ENCODE data around the gene JUP. TPM values are rescaled to one million over a fixed set of nuclear protein-coding genes. Genes with fewer than 3 reads are reported as not detected.

JUP gene
- total and polyA plus RNA-seq, 2 donors from 2014 or later, result 148 to 223 TPM

GRCh38 chr17:41737680-41738023 is 48.9 kb downstream of the JUP start:
- intact Hi-C loops (cut with DNase I), result loop anchor here (5.0 kb wide), 1 partner anchor 65 kb away; no protein-coding TSS in a partner anchor
- no peaks in the 10 kb centered on the region for H3K36me3 ChIP-seq (ENCODE audit: control insufficient read depth in 2 of 3, insufficient read depth in 3 of 3, low read length in 3 of 3)
- DNase-seq, result no peak
- no peak for TF ChIP-seq CTCF (IDR thresholded peaks at IDR 0.05; ENCODE audit: borderline replicate concordance, extremely low read depth, insufficient read depth)
- H3K4me1 ChIP-seq (ENCODE audit: control insufficient read depth in 2 of 3, insufficient read depth in 2 of 3, low read depth in 1 of 3, low read length in 3 of 3), result peaks cover 0 to 8% (median 0%) of the 10 kb centered on the region in 3 donors
- no peak overlapping the region for H3K9ac ChIP-seq (ENCODE audit: low read length in 3 of 3)
- H3K27ac ChIP-seq (ENCODE audit: low read depth in 2 of 2, low read length in 2 of 2), result no peak overlapping the region
- H3K27me3 ChIP-seq (ENCODE audit: control insufficient read depth, insufficient read depth, low read length), result peaks cover 5% of the 10 kb centered on the region
- H3K9me3 ChIP-seq (ENCODE audit: control insufficient read depth in 2 of 3, insufficient read depth in 1 of 3, low read length in 3 of 3), result no peaks in the 10 kb centered on the region
- H3K4me3 ChIP-seq (ENCODE audit: low read length in 3 of 3), result no peak overlapping the region
- no peak for FAIRE-seq

GRCh38 chr17:41736983-41737679 is 49.4 kb downstream of the JUP start:
- Histone ChIP-seq H3K4me1 (ENCODE audit: control insufficient read depth in 2 of 3, insufficient read depth in 2 of 3, low read depth in 1 of 3, low read length in 3 of 3) (peaks cover 0 to 8% (median 0%) of the 10 kb centered on the region in 3 donors), H3K9me3 (ENCODE audit: control insufficient read depth in 2 of 3, insufficient read depth in 1 of 3, low read length in 3 of 3) (no peaks in the 10 kb centered on the region), H3K4me3 (ENCODE audit: low read length in 3 of 3) (no peak overlapping the region), H3K27me3 (ENCODE audit: control insufficient read depth, insufficient read depth, low read length) (peaks cover 5% of the 10 kb centered on the region), H3K27ac (ENCODE audit: low read depth in 2 of 2, low read length in 2 of 2) (no peak overlapping the region), H3K9ac (ENCODE audit: low read length in 3 of 3) (no peak overlapping the region), H3K36me3 (ENCODE audit: control insufficient read depth in 2 of 3, insufficient read depth in 3 of 3, low read length in 3 of 3) (no peaks in the 10 kb centered on the region)
- DNase-seq (no peak), FAIRE-seq (no peak)
- TF ChIP-seq CTCF (IDR thresholded peaks at IDR 0.05; ENCODE audit: borderline replicate concordance, extremely low read depth, insufficient read depth), result no peak
- intact Hi-C loops (cut with DNase I), result loop anchor here (5.0 kb wide), 1 partner anchor 65 kb away; no protein-coding TSS in a partner anchor

- H3K27me3 ChIP-seq (ENCODE audit: control insufficient read depth, insufficient read depth, low read length), result peaks cover 5% of the 10 kb centered on the region
- no peak for TF ChIP-seq CTCF (IDR thresholded peaks at IDR 0.05; ENCODE audit: borderline replicate concordance, extremely low read depth, insufficient read depth)
- intact Hi-C loops (cut with DNase I), result loop anchor here (5.0 kb wide), 1 partner anchor 67 kb away; no protein-coding TSS in a partner anchor
- no peak overlapping the region for H3K9ac ChIP-seq (ENCODE audit: low read length in 3 of 3)
- H3K9me3 ChIP-seq (ENCODE audit: control insufficient read depth in 2 of 3, insufficient read depth in 1 of 3, low read length in 3 of 3), result no peaks in the 10 kb centered on the region
- DNase-seq, result no peak
- H3K36me3 ChIP-seq (ENCODE audit: control insufficient read depth in 2 of 3, insufficient read depth in 3 of 3, low read length in 3 of 3), result no peaks in the 10 kb centered on the region
- no peak overlapping the region for H3K27ac ChIP-seq (ENCODE audit: low read depth in 2 of 2, low read length in 2 of 2)
- H3K4me1 ChIP-seq (ENCODE audit: control insufficient read depth in 2 of 3, insufficient read depth in 2 of 3, low read depth in 1 of 3, low read length in 3 of 3), result peaks cover 0 to 8% (median 0%) of the 10 kb centered on the region in 3 donors
- H3K4me3 ChIP-seq (ENCODE audit: low read length in 3 of 3), result no peak overlapping the region
- FAIRE-seq, result no peak
Observed at GRCh38 chr17:41735744-41736143, 50.8 kb downstream of the JUP start.

Measured in kidney (tissue), 14 donors.